ENCODE results near the gene OSGEP. TPM values are rescaled to one million over a fixed set of nuclear protein-coding genes. Genes with fewer than 3 reads are reported as not detected.
"Not testable (repeated sequence)": the region's sequence is repeated elsewhere in the genome, so short reads cannot be mapped to it uniquely, and the experiment has no call there.

The OSGEP gene
- total and polyA plus RNA-seq, 8 donors = 24.7 to 71.8 (median 52.5) TPM

- H3K27me3 ChIP-seq = no peaks in the 10 kb centered on the region
- DNase-seq = peak in 1 of 2 donors; percentile 27
- intact Hi-C loops (cut with DNase I; ENCODE audit: low total_unique reads) = no loop called here
- H3K36me3 ChIP-seq = peaks cover 38 to 64% (median 56%) of the 10 kb centered on the region in 4 donors
- H3K9me3 ChIP-seq = no peaks in the 10 kb centered on the region
- WGBS, 5 donors = 0 to 1% (median 1%) methylated on average over 39 of the region's 39 CpGs
- no peak for TF ChIP-seq POLR2AphosphoS5 (IDR thresholded peaks at IDR 0.05)
- no peak for TF ChIP-seq CTCF (IDR thresholded peaks at IDR 0.05)
- peak overlapping the region; percentile 68 to 83 (median 74) for H3K4me3 ChIP-seq
- peaks cover 37 to 70% (median 63%) of the 10 kb centered on the region in 4 donors for H3K4me1 ChIP-seq
- peak overlapping the region; percentile 90 to 96 (median 95) for H3K27ac ChIP-seq
Measured at GRCh38 chr14:20455355-20456300, 1.0 kb upstream of the OSGEP start.

GRCh38 chr14:20452831-20453230, 1.8 kb downstream of the OSGEP start:
- DNase-seq; H3K9me3 ChIP-seq; H3K27me3 ChIP-seq; intact Hi-C loops (cut with DNase I; ENCODE audit: low total_unique reads); H3K4me3 ChIP-seq: not testable (repeated sequence)
- 87 to 91% (median 90%) methylated on average over 8 of the region's 8 CpGs for WGBS, 5 donors
- Histone ChIP-seq H3K36me3 (peaks cover 51 to 67% (median 63%) of the 10 kb centered on the region in 4 donors), H3K27ac (peak overlapping the region in 1 of 5 donors; percentile 96), H3K4me1 (peaks cover 28 to 42% (median 36%) of the 10 kb centered on the region in 4 donors)

GRCh38 chr14:20446889-20447288, 7.7 kb downstream of the OSGEP start:
- DNase-seq = no peak
- no peaks in the 10 kb centered on the region for H3K9me3 ChIP-seq
- 93 to 98% (median 96%) methylated on average over 5 of the region's 5 CpGs for WGBS, 5 donors
- peaks cover 48 to 79% (median 70%) of the 10 kb centered on the region in 4 donors for H3K36me3 ChIP-seq
- TF ChIP-seq EP300 (IDR thresholded peaks at IDR 0.05) = no peak
- no peak for TF ChIP-seq CTCF (IDR thresholded peaks at IDR 0.05)
- no peak for TF ChIP-seq POLR2AphosphoS5 (IDR thresholded peaks at IDR 0.05)
- no peak for TF ChIP-seq POLR2A (IDR thresholded peaks at IDR 0.05)
- no peak overlapping the region for H3K4me3 ChIP-seq
- H3K4me1 ChIP-seq = no peaks in the 10 kb centered on the region
- H3K27ac ChIP-seq = no peak overlapping the region
- intact Hi-C loops (cut with DNase I; ENCODE audit: low total_unique reads) = no loop called here
- no peaks in the 10 kb centered on the region for H3K27me3 ChIP-seq

- DNase-seq; H3K4me3 ChIP-seq; H3K9me3 ChIP-seq; H3K27me3 ChIP-seq; H3K4me1 ChIP-seq; H3K27ac ChIP-seq; intact Hi-C loops (cut with DNase I; ENCODE audit: low total_unique reads): not testable (repeated sequence)
- WGBS, 5 donors = 59 to 84% (median 68%) methylated on average over 2 to 4 of the region's 4 CpGs
- H3K36me3 ChIP-seq = peaks cover 26 to 46% (median 38%) of the 10 kb centered on the region in 4 donors
Measured at GRCh38 chr14:20443650-20444049, 11.0 kb downstream of the OSGEP start.

- intact Hi-C loops (cut with DNase I; ENCODE audit: low total_unique reads) = no loop called here
- H3K4me1 ChIP-seq = peaks cover 0 to 5% (median 0%) of the 10 kb centered on the region in 4 donors
- H3K36me3 ChIP-seq = peaks cover 6 to 24% (median 16%) of the 10 kb centered on the region in 4 donors
- 89 to 93% (median 90%) methylated on average over 2 of the region's 2 CpGs for WGBS, 5 donors
- peaks cover 0 to 6% (median 0%) of the 10 kb centered on the region in 3 donors for H3K27me3 ChIP-seq
- H3K4me3 ChIP-seq = no peak overlapping the region
- H3K27ac ChIP-seq = no peak overlapping the region
- no peak for DNase-seq
- H3K9me3 ChIP-seq = no peaks in the 10 kb centered on the region
- TF ChIP-seq EP300 (IDR thresholded peaks at IDR 0.05) (no peak), CTCF (IDR thresholded peaks at IDR 0.05) (no peak), POLR2A (IDR thresholded peaks at IDR 0.05) (no peak), POLR2AphosphoS5 (IDR thresholded peaks at IDR 0.05) (no peak)
Measured at GRCh38 chr14:20441461-20441860, 13.2 kb downstream of the OSGEP start.

Measured in stomach (tissue), 9 donors.